GM12878 (cell line): Measurements from ENCODE around the gene CEACAM3. TPM values are rescaled to one million over a fixed set of nuclear protein-coding genes. Genes with fewer than 3 reads are reported as not detected.

ENCODE experiments used
- CHD4 ChIP-seq: fragments of 200-600 bp; sonication (generic); IDR thresholded peaks from 2 replicates; pipeline ENCODE4 v1.6.1; 2016; ENCODE audit warnings: mild to moderate bottlenecking
- CREB1 ChIP-seq: IDR thresholded peaks from 2 replicates; pipeline ENCODE4 v1.6.1; 2012; ENCODE audit warnings: low read depth, mild to moderate bottlenecking, inconsistent platforms
- KAT2A ChIP-seq: conservative IDR thresholded peaks from 2 replicates; pipeline ENCODE4 v1.6.1; 2011; ENCODE audit warnings: low read depth, low read length; ENCODE audit not compliant: control insufficient read depth
- NFYA ChIP-seq: IDR thresholded peaks from 2 replicates; pipeline ENCODE4 v1.6.1; 2011; ENCODE audit warnings: low read depth, mild to moderate bottlenecking, low read length, improper control_type of control experiment, borderline replicate concordance
- RAD21 ChIP-seq: IDR thresholded peaks from 2 replicates; pipeline ENCODE4 v1.6.1; 2011; ENCODE audit warnings: mild to moderate bottlenecking, low read depth, low read length, moderate library complexity; ENCODE audit not compliant: insufficient read depth
- STAT3 ChIP-seq: IDR thresholded peaks from 2 replicates; pipeline ENCODE4 v1.6.1; 2011; ENCODE audit warnings: low read depth, low read length, improper control_type of control experiment
- polyA plus RNA-seq, 11 experiments: library from polyadenylated mRNA; depleted of rRNA in 4 of 11; unstranded in 6 of 11; stranded (reverse) in 5 of 11; fragments of >200 nt; fragmentation: Nextera tagmentation in 4 of 11; fragmentation: Illumina TruSeq in 1 of 11; extraction: Ambion mirVana in 4 of 11; extraction: Trizol in 1 of 11; gene quantifications; 1 replicate in 1 of 11; 2 replicates in 10 of 11; pipeline versions ENCODE4 v1.2.1 to v1.2.3, GENCODE V29; 2011 to 2016; ENCODE audit warnings: inconsistent platforms in 2 of 11, missing spikeins in 2 of 11, low read depth in 1 of 11
- total RNA-seq, 4 experiments: library from RNA; depleted of rRNA in 3 of 4; stranded (reverse); fragments of >200 nt in 3 of 4; fragmentation: Illumina TruSeq in 1 of 4; extraction: Trizol in 1 of 4; gene quantifications; 2 replicates each; pipeline versions ENCODE4 v1.2.1 to v1.2.3, GENCODE V29; 2013 to 2021
- TF ChIP-seq, protein P1 (sequence below): fragments of 450-650 bp; IDR thresholded peaks from 2 replicates; pipeline ENCODE4 v1.6.1; 2016; ENCODE audit warnings: mild to moderate bottlenecking, moderate library complexity, borderline replicate concordance
- TF ChIP-seq, protein P2 (sequence below): fragments of 450-650 bp; IDR thresholded peaks from 2 replicates; pipeline ENCODE4 v1.6.1; 2018; ENCODE audit warnings: borderline replicate concordance, mild to moderate bottlenecking; ENCODE audit not compliant: partially characterized antibody
- TF ChIP-seq, protein P3 (sequence below): fragments of 450-650 bp; formaldehyde crosslinking; IDR thresholded peaks from 2 replicates; pipeline ENCODE4 v1.4.0; 2020; ENCODE audit warnings: mild to moderate bottlenecking, moderate library complexity
- TF ChIP-seq, protein P4 (sequence below): fragments of 450-650 bp; formaldehyde crosslinking; IDR thresholded peaks from 2 replicates; pipeline ENCODE4 v1.4.0; 2022; ENCODE audit warnings: mild to moderate bottlenecking, moderate library complexity

CEACAM3 gene
- total and polyA plus RNA-seq, 10 of the 15 experiments (the other 5 are each of a cell fraction or from before 2014, with no cell fraction given): not detected

DNA sequence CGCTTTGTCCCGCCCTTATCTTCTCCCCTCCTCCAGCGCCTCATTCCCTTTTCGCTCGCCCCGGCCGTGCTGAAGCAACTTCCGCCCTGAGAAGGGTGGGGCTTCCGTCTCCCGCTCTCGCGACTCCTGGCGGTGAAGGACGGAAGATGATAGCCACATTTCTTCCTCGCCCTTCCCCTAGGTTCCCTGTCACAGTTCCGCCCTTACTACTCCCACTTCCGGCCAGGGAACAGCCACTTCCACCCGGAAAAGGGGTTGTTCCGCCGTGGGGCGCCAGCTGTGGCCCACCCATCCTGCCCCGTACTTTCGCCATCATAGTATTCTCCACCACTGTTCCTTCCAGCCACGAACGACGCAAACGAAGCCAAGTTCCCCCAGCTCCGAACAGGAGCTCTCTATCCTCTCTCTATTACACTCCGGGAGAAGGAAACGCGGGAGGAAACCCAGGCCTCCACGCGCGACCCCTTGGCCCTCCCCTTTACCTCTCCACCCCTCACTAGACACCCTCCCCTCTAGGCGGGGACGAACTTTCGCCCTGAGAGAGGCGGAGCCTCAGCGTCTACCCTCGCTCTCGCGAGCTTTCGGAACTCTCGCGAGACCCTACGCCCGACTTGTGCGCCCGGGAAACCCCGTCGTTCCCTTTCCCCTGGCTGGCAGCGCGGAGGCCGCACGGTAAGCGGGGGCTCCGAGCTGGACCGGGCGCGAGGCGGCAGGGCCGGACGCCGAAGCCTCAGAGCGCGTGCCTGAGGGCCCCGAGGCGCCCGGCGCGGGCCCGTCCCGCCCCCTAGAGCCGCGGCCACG lies 63.4 kb downstream of the CEACAM3 start, which contains the start of gene RPS19 (continued):
- TF ChIP-seq, protein P1, sequence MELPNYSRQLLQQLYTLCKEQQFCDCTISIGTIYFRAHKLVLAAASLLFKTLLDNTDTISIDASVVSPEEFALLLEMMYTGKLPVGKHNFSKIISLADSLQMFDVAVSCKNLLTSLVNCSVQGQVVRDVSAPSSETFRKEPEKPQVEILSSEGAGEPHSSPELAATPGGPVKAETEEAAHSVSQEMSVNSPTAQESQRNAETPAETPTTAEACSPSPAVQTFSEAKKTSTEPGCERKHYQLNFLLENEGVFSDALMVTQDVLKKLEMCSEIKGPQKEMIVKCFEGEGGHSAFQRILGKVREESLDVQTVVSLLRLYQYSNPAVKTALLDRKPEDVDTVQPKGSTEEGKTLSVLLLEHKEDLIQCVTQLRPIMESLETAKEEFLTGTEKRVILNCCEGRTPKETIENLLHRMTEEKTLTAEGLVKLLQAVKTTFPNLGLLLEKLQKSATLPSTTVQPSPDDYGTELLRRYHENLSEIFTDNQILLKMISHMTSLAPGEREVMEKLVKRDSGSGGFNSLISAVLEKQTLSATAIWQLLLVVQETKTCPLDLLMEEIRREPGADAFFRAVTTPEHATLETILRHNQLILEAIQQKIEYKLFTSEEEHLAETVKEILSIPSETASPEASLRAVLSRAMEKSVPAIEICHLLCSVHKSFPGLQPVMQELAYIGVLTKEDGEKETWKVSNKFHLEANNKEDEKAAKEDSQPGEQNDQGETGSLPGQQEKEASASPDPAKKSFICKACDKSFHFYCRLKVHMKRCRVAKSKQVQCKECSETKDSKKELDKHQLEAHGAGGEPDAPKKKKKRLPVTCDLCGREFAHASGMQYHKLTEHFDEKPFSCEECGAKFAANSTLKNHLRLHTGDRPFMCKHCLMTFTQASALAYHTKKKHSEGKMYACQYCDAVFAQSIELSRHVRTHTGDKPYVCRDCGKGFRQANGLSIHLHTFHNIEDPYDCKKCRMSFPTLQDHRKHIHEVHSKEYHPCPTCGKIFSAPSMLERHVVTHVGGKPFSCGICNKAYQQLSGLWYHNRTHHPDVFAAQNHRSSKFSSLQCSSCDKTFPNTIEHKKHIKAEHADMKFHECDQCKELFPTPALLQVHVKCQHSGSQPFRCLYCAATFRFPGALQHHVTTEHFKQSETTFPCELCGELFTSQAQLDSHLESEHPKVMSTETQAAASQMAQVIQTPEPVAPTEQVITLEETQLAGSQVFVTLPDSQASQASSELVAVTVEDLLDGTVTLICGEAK: peak; percentile 93
- TF ChIP-seq, protein P2, sequence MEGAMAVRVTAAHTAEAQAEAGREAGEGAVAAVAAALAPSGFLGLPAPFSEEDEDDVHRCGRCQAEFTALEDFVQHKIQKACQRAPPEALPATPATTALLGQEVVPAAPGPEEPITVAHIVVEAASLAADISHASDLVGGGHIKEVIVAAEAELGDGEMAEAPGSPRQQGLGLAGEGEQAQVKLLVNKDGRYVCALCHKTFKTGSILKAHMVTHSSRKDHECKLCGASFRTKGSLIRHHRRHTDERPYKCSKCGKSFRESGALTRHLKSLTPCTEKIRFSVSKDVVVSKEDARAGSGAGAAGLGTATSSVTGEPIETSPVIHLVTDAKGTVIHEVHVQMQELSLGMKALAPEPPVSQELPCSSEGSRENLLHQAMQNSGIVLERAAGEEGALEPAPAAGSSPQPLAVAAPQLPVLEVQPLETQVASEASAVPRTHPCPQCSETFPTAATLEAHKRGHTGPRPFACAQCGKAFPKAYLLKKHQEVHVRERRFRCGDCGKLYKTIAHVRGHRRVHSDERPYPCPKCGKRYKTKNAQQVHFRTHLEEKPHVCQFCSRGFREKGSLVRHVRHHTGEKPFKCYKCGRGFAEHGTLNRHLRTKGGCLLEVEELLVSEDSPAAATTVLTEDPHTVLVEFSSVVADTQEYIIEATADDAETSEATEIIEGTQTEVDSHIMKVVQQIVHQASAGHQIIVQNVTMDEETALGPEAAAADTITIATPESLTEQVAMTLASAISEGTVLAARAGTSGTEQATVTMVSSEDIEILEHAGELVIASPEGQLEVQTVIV: peak; percentile 87
- TF ChIP-seq NFYA (no peak), CREB1 (peak; percentile 80), STAT3 (no peak), RAD21 (no peak), CHD4 (no peak), KAT2A (no peak)
- TF ChIP-seq, protein P3, sequence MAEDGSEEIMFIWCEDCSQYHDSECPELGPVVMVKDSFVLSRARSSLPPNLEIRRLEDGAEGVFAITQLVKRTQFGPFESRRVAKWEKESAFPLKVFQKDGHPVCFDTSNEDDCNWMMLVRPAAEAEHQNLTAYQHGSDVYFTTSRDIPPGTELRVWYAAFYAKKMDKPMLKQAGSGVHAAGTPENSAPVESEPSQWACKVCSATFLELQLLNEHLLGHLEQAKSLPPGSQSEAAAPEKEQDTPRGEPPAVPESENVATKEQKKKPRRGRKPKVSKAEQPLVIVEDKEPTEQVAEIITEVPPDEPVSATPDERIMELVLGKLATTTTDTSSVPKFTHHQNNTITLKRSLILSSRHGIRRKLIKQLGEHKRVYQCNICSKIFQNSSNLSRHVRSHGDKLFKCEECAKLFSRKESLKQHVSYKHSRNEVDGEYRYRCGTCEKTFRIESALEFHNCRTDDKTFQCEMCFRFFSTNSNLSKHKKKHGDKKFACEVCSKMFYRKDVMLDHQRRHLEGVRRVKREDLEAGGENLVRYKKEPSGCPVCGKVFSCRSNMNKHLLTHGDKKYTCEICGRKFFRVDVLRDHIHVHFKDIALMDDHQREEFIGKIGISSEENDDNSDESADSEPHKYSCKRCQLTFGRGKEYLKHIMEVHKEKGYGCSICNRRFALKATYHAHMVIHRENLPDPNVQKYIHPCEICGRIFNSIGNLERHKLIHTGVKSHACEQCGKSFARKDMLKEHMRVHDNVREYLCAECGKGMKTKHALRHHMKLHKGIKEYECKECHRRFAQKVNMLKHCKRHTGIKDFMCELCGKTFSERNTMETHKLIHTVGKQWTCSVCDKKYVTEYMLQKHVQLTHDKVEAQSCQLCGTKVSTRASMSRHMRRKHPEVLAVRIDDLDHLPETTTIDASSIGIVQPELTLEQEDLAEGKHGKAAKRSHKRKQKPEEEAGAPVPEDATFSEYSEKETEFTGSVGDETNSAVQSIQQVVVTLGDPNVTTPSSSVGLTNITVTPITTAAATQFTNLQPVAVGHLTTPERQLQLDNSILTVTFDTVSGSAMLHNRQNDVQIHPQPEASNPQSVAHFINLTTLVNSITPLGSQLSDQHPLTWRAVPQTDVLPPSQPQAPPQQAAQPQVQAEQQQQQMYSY (CRISPR knock-in tag): no peak
- TF ChIP-seq, protein P4, sequence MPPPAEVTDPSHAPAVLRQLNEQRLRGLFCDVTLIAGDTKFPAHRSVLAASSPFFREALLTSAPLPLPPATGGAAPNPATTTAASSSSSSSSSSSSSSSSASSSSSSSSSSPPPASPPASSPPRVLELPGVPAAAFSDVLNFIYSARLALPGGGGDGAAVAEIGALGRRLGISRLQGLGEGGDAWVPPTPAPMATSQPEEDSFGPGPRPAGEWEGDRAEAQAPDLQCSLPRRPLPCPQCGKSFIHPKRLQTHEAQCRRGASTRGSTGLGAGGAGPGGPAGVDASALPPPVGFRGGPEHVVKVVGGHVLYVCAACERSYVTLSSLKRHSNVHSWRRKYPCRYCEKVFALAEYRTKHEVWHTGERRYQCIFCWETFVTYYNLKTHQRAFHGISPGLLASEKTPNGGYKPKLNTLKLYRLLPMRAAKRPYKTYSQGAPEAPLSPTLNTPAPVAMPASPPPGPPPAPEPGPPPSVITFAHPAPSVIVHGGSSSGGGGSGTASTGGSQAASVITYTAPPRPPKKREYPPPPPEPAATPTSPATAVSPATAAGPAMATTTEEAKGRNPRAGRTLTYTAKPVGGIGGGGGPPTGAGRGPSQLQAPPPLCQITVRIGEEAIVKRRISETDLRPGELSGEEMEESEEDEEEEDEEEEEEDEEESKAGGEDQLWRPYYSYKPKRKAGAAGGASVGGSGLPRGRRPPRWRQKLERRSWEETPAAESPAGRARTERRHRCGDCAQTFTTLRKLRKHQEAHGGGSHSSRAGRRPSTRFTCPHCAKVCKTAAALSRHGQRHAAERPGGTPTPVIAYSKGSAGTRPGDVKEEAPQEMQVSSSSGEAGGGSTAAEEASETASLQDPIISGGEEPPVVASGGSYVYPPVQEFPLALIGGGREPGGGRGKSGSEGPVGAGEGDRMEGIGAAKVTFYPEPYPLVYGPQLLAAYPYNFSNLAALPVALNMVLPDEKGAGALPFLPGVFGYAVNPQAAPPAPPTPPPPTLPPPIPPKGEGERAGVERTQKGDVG: no peak
